ENCODE results near the gene ITGAD.
"Not testable (repeated sequence)": the region's sequence is repeated elsewhere in the genome, so short reads cannot be mapped to it uniquely, and the experiment has no call there.

ITGAD gene

DNA sequence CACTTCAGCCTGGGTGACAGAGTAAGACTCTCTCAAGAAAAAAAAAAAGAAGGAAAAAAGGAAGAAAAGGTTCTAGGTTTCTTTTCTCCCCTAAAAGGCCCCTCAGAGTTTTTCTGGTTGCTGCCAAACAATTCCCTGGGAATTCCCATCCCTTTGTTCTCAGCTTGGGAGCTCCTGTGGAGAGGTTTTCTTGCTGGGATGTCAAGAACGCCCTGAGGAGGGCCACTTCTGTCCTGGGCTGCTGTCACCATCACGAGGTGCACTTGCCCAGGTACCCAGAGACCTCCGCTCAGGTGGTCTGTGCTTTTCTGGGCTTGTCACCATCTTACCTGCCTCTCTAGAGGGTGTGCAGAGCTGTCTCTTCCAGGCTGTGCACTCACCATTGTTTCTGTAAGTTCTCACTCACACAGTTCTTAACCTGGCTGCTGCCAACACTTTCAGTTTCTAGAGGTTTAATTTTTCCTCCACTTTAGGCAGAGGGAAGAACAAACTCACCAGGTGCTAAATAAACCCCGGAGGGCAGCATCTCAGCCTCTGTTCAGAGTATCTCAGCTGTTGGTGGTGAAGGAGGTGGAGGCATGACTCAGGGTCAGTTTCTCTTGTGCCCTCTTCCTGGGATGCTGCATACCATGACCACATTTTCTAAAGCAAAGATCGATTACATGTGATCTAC is 37.4 kb downstream of the ITGAD start:
- DNase-seq (ENCODE audit: low read depth), result no peak

DNA sequence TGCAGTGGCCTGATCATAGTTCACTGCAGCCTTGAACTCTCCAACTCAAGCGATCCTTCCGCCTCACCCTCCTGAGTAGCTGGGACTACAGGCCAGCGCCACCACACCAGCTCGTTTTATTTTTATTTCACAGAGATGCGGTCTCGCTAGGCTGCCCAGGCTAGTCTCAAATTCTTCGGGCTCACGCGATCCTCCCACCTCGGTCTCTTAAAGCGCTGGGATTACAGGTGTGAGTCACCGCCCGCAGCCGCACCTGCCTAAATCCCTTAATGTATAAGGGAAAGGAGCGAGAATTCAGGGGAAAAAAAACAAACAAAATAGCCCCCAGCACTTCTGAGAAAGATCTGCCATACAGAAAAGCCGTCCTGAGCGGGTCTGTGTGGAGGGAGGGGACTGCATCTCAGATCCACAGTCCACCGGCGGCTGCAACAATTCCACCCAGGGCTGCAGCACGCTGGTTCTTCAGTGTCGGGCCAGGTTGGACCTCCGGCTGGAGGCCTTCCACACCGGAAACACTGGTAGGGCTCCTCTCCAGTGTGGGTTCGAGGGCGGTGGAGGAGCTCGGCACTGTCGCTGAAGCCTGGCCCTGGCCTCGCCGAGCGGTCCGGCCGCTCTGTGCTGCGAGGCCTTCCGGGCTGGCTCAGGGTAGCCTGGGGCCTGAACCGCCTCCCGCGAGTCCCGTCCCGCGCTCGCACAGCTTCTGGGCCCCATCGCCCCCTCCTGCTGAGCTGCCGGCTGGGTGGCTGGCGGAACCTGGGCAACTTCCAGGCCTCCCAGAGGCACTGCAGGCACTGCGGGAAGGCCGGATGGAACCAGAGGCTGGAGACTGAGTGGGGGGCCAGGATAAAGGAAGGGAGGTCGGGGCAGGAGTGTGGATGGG is 42.4 kb downstream of the ITGAD start:
- no peak for DNase-seq (ENCODE audit: low read depth)

DNA sequence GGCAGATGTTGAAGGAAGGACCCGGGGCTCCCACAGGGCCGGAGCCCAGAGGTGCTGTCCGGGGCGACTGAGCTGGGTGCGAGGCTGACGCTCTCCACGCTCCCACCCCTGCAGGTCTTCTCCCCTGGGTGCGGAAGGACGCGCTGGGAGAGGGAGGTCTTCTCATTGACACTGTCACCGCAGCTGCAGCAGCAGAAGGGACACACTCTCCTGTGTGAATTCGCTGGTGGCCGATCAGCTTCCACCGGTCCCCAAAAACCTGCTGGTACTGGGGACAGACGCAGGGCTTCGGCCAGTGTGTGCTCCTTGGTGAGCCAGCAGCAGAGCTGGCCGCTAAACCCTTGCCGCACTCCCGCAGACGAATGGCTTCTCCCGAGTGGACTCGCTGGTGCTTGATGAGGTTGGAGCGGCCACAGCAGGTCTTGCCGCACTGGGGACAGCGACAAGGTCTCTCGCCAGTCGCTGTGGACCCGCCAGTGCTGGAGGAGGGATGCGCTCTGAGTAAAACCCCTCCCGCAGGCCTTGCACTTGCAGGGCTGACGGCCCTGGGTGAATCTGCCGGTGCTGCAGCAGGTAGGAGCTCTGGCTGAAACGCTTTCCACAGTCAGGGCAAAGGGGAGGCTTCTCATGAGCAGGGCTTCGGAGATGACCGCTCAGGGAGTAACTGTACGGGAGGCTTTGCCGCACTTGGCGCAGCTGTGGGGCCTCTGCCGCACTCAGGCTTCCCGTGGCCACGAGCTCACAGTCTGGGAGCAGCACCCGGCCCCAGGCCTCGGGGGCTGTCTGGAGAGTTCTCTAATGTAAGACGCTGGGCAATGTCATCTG is 43.3 kb downstream of the ITGAD start:
- no peak for DNase-seq (ENCODE audit: low read depth)

DNA sequence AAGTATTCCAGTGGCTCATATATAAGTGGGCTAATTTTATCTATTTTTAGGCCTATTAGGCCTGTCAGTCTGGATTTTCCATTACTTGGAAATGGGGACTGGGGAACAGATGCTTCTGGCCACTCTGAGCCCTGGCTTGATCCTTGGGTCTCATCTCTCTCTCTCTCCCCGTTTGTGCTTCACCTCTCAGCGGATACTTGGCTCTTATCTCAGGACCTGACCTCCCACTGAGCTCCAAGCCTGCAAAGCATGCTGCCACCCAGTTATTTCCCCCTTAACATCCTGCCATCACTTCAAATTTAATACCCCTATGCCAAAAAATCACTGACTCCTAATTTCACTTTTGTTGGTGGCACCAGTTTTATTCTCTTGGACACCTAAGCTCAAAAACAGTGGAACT is 45.3 kb downstream of the ITGAD start:
- no peak for DNase-seq (ENCODE audit: low read depth)

DNA sequence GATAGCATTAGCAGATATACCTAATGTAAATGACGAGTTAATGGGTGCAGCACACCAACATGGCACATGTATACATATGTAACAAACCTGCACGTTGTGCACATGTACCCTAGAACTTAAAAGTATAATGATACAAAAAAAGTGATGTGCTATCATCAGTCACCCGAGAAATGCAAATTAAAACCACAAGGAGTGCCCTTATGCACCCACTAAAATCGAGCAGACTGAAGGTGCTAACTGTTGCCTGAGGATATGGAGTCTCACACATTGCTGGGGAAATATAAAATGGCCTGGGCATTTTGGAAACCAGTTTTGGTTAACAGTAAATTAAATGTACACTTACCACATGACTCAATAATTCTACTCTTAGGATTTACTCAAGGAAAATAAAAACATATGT is 45.9 kb downstream of the ITGAD start:
- not testable (repeated sequence) for DNase-seq (ENCODE audit: low read depth)

DNA sequence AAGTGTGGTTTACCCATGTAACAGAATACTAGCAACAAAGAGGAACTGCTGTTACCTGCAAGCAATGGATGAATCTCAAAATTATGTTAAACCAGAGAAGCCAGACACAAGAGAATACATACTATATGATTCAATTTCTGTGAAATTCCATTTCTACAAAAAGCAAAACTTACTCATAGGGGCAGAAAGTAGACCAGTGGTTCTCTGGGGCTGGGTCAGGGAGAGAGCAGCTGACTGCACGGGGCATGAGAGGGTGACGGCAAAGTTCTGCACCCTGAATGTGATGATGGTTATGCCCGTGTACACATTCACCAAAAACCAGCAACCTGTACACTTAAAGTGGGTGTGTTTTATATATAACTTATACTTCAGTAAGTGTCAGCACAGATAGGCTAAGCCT is 46.4 kb downstream of the ITGAD start:
- no peak for DNase-seq (ENCODE audit: low read depth)

DNA sequence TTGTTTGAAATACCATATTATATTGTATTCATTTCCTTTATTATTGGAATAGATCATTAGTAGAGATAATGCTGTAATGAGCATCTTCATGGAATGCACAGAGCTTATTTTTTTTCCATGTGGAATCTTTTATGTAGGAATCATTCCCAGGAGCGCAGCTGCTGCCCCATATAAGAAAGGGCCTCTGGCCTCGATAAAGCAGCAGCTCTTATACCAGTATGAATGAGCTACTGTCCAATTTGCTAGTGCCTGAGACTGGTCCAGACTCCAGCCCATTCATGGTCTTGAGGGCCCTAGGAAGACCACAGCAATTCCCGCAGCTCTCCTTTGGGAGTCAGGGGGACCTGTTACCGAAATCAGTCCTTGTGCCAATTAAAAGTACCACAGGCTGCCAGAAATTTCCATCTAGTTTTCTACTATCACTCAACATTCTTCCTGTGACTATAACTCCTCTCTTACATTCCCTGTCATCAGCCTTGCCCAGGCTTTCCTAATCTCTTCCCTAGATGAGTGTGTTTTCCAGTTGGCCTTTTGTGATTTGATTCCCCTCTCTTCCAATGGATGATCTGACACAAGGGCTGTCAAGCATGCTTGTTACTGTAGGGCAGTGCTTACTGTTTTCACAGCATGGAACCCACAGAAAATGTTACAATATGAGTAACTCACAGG is 47.5 kb downstream of the ITGAD start:
- DNase-seq (ENCODE audit: low read depth), result no peak

DNA sequence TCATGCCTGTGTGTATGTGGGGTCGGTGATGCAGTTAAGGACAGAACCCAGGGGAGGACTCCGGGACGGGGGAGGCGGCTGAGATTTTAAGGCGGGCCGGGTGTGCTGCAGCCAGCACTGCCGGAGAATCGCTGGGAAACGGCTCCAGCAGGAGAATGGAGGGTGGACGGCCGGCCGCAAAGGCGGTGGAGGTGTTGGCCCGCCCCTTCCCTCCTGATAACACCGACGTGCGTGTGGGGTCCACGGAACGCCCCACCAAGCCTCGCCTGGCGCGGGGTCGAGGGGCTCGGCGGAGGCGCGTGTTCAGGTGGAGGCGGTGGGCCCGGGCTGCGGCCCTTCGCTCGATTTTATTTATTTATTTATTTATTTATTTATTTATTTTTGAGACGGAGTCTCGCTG is 48.8 kb downstream of the ITGAD start:
- no peak for DNase-seq (ENCODE audit: low read depth)

DNA sequence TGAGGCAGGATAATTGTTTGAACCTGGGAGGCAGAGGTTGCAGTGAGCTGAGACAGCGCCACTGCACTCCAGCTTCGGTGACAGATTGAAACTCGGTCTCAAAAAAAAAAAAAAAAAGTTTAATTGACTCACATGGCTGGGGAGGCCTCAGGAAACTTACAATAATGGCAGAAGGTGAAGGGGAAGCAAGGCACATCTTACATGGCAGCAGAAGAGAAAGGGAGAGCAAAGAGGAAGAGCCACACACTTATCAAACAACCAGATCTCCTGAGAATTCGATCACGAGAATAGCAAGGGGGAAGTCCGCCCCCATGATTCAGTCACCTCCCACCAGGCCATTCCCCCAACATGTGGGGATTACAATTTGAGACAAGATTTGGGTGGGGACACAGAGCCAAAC is 52.8 kb downstream of the ITGAD start:
- not testable (repeated sequence) for DNase-seq (ENCODE audit: low read depth)

DNA sequence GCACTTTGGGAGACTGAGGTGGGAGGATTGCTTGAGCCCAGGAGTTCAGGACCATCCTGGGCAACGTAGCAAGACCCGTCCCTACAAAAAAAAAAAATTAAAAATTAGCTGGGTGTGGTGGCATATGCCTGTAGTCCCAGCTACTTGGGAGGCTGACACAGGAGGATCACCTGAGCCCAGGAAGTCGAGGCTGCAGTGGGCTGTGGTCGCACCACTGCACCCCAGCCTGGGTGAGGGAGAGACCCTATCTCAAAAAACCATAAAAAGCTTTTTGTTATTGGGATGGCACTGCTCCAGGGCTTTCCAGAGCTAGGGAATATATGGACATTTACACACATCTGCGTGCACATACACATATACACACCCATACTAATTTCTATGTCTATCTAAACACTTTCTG is 58.1 kb downstream of the ITGAD start:
- DNase-seq (ENCODE audit: low read depth), result no peak

DNA sequence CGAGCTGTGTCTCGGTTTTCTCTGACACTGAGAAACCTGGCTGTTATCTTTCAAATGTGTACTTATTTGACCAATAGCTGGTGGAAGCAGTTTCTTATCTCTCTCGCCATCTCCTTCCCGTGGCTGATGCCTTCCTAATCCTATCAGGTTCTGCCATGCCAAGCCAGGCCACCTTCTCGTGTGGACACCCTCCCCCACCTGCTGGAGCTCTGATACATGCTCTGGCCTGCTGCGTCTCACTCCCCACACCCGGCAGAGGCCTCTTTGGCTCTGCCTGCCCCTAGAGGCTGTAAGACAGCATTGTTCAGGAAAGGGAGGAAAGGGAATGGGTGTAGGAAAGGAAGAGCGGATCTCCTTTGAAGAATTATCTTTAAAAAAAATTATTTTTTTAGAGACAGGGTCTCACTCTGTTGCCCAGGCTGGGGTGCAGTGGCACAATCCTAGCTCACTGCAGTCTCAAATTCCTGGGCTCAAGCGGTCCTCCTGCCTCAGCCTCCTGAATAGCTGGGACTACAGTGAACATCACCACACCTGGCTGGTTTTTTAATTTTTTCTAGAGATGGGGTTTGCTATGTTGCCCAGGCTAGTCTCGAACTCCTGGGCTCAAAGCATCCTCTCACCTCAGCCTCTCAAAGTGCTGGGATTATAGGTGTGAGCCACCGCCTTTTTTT is 58.7 kb downstream of the ITGAD start:
- no peak for DNase-seq (ENCODE audit: low read depth)

DNA sequence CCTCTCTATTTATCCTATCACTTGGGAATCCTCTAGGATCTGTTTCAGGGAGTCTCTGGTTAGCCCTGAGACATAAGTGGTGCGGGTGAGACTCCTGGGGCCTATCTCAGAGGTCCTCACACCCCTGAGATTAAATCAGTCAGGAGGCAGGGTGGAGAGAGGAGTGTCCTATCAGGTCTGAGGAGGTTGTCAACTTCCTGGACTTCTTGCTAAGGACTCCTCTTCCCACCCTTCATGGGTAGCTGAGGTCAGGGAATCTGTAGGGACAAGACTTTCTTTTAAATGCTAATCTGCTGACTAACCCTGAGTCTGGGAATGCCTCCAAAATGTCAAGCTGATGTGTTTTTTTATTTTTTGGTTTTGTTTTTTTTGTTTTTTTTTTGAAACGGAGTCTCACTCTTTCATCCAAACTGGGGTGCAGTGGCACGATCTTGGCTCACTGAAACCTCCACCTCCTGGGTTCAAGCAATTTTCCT is 59.5 kb downstream of the ITGAD start:
- DNase-seq (ENCODE audit: low read depth), result no peak

DNA sequence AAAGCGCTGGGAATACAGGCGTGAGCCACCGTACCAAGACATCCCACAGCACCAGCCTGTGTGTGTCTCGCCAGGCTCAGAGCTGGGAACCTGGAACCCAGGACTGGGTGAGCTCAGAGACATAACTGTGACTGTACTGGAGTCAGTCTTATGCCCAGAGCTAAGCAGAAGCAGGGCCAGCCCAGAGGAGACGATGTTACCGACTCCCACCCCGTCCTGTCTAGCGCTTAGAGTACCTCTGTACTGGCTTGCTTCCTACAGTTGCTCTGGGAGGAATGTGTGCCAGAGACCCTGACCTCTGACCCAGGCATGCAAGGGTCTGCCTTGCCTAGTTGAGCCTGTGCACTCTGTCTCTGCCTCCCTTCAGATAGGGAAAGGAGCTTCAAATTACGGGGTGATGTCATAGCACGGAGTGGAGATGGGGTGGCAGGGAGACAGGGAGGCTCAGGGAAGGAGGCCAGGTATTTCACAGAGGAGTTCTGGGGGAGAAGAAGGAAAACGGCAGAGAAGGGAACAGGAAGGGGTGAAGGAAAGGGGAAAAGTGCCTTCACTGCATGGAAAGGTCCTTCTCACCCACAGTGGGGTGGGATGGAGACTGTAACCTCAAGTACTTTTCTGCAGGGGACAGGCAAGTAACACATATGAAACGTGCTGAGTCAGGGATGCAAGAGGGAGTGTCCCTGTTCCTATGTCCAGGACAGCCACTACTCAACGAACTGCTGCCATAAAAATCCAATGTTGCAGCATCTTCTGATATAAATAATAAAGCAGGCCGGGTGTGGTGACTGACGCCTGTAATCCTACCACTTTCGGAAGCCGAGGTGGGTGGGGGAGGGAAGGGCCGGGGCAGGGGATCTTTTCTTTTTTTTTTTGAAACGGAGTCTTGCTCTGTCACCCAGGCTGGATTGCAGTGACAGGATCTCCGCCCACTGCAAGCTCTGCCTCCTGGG is 60.4 kb downstream of the ITGAD start:
- DNase-seq (ENCODE audit: low read depth), result no peak

DNA sequence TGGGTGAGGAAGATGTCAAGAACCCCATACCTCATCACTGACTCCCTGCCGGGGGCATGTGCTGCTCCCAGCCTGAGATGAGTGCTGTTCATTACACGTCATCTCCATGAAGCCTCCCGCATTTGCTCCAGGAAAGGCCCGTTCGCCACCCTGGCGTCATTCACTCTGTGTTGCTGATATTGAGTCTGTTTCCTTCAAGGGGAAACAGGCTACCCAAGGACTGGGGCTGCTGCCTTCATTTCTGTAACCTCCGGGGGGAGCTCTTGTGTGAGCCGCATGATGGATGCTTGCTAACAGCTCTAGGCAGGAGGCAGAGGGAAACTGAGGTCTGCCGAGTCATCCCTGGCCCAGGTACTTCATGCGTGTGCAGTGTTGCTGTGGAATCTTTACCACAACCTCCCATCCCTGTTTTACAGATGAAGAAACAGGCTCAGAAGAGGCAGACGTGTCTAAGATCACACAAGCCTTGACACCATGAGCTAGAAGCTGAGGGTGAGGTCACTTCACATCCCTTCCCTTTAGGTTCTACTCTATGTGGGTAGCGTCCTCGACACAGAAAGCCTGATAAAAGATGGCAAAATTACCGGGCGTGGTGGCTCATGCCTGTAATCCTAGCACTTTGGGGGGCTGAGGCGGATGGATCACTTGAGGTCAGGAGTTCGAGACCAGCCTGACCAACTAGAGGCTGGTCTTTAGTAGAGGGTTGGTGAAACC is 62.6 kb downstream of the ITGAD start:
- no peak for DNase-seq (ENCODE audit: low read depth)

DNA sequence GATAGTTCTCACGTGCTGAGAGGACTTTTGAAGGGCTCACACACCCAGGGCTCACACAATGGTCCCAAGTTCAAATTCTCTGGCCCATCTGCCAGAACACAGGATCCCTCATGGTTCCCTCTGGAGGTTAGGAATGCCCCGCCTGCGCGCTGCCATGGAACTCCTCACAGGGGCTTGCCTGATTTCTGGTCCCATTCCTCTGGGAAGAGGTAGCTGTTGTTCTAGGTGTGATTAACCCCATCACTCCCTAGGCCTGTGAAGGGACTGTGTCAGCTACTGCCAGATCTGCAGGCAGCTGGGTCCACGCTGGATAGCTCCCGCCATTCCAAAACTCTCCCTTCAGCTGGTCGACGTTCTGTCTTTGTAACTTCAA is 63.8 kb downstream of the ITGAD start:
- DNase-seq (ENCODE audit: low read depth), result no peak

DNA sequence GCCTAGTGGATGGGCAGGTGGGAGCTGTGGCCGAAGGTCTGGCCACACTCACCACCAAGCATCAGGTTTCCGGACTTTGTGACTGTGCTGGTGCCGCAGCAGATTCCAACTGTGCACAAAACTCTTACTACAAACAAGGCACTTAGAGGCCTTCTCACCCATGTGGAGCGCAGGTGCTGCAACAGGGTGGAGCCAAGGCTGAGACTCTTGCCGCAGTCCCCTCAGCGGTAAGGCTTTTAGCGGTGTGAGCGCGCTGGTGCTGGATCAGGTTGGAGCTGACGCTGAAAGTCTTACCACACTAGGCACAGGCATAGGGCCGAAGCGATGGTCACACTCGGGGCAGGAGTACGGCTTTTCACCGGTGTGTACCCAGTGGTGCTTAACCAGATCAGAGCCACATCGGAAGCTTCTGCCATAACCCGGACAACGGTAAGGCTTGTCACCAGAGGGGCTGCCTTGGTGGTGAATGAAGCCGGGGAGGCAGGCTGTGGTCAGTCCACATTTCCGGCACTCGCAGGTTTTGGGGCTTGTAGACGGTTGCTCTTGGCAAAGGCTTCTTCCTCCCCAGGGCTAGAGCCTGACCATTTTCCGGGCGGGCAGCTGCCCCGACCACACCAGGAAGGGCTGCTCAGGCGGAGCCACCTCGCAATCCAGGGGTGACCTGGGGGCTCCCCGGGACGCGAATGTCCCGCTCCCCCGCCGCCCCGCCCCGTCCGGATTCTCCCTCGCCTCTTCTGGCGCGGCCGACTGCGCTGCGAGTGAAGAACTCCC is 65.1 kb downstream of the ITGAD start:
- peak; percentile 30 for DNase-seq (ENCODE audit: low read depth)

DNA sequence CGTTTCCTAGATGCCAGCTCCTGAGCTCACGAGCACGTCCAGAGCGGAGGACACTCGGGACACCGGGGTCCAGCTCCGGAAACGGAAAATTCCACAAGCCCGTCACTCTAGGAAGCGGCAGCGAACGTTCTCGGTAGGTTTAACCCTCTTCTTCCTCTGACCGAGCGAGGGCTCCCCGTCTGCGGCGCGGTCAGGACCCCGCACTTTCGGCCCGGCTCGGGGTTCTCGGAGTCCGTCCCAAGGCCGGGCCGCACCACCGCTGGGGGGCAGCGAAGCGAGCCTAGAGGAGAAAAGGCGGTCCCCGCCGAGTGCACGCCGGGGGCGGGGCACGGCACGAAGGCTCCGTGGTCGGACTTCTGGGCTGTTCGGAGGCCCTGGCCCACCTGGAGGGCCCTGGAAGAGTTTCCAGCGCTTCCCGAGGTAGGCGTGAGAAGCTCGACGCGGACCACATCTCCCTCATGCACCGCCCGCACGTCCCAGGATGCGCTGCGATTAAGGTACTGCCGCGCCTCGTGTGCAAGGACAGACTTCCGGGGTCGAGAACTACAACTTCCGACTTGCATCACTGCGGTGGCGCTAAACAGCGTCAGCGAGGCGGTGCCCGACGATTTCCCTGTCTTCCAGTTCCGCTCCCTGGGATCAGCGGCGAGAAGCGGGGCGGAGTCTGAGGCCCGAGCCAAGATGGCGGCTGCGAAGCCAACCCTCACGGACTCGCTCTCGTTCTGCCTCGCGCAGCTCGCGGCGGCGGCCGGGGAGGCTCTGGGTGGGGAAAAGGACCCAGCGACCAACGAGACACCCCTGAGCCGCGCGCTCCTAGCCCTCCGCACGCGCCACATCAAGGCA is 65.9 kb downstream of the ITGAD start, which contains the start of gene ARMC5:
TSS of gene ARMC5 (plus strand) at position 658 of the 843 bp plus-strand sequence. CDS start at position 682, 24 bp downstream.
- peak; percentile 94 for DNase-seq (ENCODE audit: low read depth)
